Measurements from ENCODE around the gene RAB34. TPM values are rescaled to one million over a fixed set of nuclear protein-coding genes. Genes with fewer than 3 reads are reported as not detected.

Gene RAB34
- total and polyA plus RNA-seq, 2 donors (not counting 1 experiment from before 2014, with no cell fraction given): 17.1 to 18.0 TPM

GRCh38 chr17:28707339-28707720, 10.3 kb downstream of the RAB34 start:
- H3K9me3 ChIP-seq (ENCODE audit: control extremely low read depth in 1 of 3, control insufficient read depth in 2 of 3, insufficient read depth in 1 of 3, low read length in 2 of 3): no peaks in the 10 kb centered on the region
- H3K36me3 ChIP-seq (replicated peaks in 1 of 2; ENCODE audit: control extremely low read depth in 1 of 2, control insufficient read depth in 1 of 2, extremely low read depth in 1 of 2, insufficient read depth in 2 of 2, low read length in 1 of 2): peaks cover 0 to 16% of the 10 kb centered on the region in 2 experiments
- H3K4me1 ChIP-seq (ENCODE audit: control insufficient read depth in 2 of 2, insufficient read depth in 2 of 2, low read length in 2 of 2): peaks cover 5 to 12% of the 10 kb centered on the region in 2 donors
- no peaks in the 10 kb centered on the region for H3K27me3 ChIP-seq (replicated peaks in 1 of 4; ENCODE audit: control extremely low read depth in 1 of 4, control insufficient read depth in 3 of 4, insufficient read depth in 4 of 4, low read length in 3 of 4)
- CTCF ChIA-PET: interaction anchor here (0.8 kb wide), 1 partner anchor 19 kb away, joined by 4 read pairs; the partner anchor contains the start of gene TLCD1
- DNase-seq (no peak), ATAC-seq (ENCODE audit: low read depth) (no peak)
- 90% methylated on average over 1 of the region's 2 CpGs for WGBS (ENCODE audit: insufficient coverage)
- H3K27me3 Mint-ChIP-seq: no peaks in the 10 kb centered on the region
- H3K4me3 Mint-ChIP-seq: no peak overlapping the region
- H3K27ac Mint-ChIP-seq: no peak overlapping the region
- no peaks in the 10 kb centered on the region for H4K20me1 ChIP-seq (ENCODE audit: control insufficient read depth, insufficient read depth, low read length, poor library complexity, severe bottlenecking)
- intact Hi-C loops (cut with micrococcal nuclease): no loop called here
- no peak overlapping the region for H3K9ac ChIP-seq (ENCODE audit: low read length)
- no peak overlapping the region for H2AFZ ChIP-seq (ENCODE audit: insufficient read depth, low read depth, low read length, poor library complexity, severe bottlenecking)
- no peak overlapping the region for H3K27ac ChIP-seq (ENCODE audit: low read length in 2 of 2)
- TF ChIP-seq, protein P1, sequence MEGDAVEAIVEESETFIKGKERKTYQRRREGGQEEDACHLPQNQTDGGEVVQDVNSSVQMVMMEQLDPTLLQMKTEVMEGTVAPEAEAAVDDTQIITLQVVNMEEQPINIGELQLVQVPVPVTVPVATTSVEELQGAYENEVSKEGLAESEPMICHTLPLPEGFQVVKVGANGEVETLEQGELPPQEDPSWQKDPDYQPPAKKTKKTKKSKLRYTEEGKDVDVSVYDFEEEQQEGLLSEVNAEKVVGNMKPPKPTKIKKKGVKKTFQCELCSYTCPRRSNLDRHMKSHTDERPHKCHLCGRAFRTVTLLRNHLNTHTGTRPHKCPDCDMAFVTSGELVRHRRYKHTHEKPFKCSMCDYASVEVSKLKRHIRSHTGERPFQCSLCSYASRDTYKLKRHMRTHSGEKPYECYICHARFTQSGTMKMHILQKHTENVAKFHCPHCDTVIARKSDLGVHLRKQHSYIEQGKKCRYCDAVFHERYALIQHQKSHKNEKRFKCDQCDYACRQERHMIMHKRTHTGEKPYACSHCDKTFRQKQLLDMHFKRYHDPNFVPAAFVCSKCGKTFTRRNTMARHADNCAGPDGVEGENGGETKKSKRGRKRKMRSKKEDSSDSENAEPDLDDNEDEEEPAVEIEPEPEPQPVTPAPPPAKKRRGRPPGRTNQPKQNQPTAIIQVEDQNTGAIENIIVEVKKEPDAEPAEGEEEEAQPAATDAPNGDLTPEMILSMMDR (IDR thresholded peaks at IDR 0.05): no peak
- TF ChIP-seq EZH2 (IDR thresholded peaks at IDR 0.05; ENCODE audit: borderline replicate concordance, insufficient read depth, low read depth, low read length, poor library complexity, severe bottlenecking): no peak
- peaks cover 12% of the 10 kb centered on the region for H3K4me1 Mint-ChIP-seq
- no peak overlapping the region for H3K4me3 ChIP-seq (ENCODE audit: control extremely low read depth in 1 of 5, extremely low read depth in 1 of 5, insufficient read depth in 1 of 5, low read depth in 2 of 5, low read length in 4 of 5)
- H3K4me2 ChIP-seq (replicated peaks; ENCODE audit: low read depth, low read length, poor library complexity, severe bottlenecking): no peak overlapping the region
- POLR2A ChIA-PET: interaction anchor here (1.4 kb wide), 1 partner anchor 12 kb away, joined by 4 read pairs; the partner anchor contains the start of gene RPL23A
- H3K9me3 Mint-ChIP-seq (ENCODE audit: insufficient read depth): no peaks in the 10 kb centered on the region
- H3K79me2 ChIP-seq (ENCODE audit: control insufficient read depth, insufficient read depth, low read length): no peaks in the 10 kb centered on the region

DNA sequence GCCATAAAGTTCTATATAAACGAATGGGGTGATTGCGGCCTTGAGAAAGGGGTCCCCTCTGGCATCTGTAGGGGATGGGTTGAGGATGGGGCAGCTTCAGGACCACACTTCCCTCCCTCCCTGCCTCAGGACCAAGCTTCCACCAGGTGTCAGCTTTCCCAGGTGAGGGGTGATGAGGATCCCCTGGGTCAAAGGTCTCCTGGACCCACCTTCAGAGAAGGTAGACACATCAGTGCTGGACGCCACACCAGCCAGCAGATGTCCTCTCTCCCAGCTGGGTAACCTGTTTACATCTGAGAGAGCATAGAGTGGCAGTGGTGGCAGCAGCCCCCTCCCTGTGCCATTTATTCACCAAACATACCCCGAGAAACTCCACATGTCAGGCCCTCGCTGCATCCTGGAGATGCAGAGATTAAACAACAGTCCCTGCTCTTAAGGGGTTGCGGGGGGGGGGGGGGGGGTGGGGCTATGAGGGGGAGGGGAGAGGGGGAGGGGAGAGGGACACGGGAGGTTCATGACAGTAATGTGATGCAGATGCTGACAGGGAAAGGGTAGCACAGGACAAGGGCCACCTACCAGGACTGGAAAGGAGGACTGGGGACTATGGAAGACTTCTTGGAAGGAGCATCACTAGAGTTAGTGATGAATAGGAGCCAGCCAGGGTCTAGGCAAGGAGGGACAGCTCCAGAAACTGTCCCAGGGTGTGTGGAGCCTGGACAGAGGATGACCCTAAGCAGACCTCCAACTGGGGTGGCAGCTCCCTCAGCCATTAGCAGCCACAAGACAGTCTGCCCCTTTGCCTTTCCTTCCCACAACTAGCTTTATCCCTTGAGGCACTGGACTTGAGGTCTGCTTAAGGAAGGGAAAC, 11.0 kb downstream of the RAB34 start:
- H3K27ac Mint-ChIP-seq: no peak overlapping the region
- H3K9me3 ChIP-seq (ENCODE audit: control extremely low read depth in 1 of 3, control insufficient read depth in 2 of 3, insufficient read depth in 1 of 3, low read length in 2 of 3): no peaks in the 10 kb centered on the region
- H3K27me3 Mint-ChIP-seq: no peaks in the 10 kb centered on the region
- ChIA-PET POLR2A (interaction anchor here (1.4 kb wide), 1 partner anchor 13 kb away, joined by 4 read pairs; the partner anchor contains the start of gene RPL23A), CTCF (interaction anchor here (0.8 kb wide), 1 partner anchor 20 kb away, joined by 4 read pairs; the partner anchor contains the start of gene TLCD1)
- H3K4me1 Mint-ChIP-seq: peaks cover 6% of the 10 kb centered on the region
- H3K27me3 ChIP-seq (replicated peaks in 1 of 4; ENCODE audit: control extremely low read depth in 1 of 4, control insufficient read depth in 3 of 4, insufficient read depth in 4 of 4, low read length in 3 of 4): no peaks in the 10 kb centered on the region
- H3K79me2 ChIP-seq (ENCODE audit: control insufficient read depth, insufficient read depth, low read length): no peaks in the 10 kb centered on the region
- no peak overlapping the region for H3K4me2 ChIP-seq (replicated peaks; ENCODE audit: low read depth, low read length, poor library complexity, severe bottlenecking)
- no peak overlapping the region for H3K9ac ChIP-seq (ENCODE audit: low read length)
- no peak overlapping the region for H2AFZ ChIP-seq (ENCODE audit: insufficient read depth, low read depth, low read length, poor library complexity, severe bottlenecking)
- TF ChIP-seq EZH2 (IDR thresholded peaks at IDR 0.05; ENCODE audit: borderline replicate concordance, insufficient read depth, low read depth, low read length, poor library complexity, severe bottlenecking): no peak
- TF ChIP-seq, protein P1 (IDR thresholded peaks at IDR 0.05): no peak
- H4K20me1 ChIP-seq (ENCODE audit: control insufficient read depth, insufficient read depth, low read length, poor library complexity, severe bottlenecking): no peaks in the 10 kb centered on the region
- ATAC-seq (ENCODE audit: low read depth): no peak
- no peaks in the 10 kb centered on the region for H3K9me3 Mint-ChIP-seq (ENCODE audit: insufficient read depth)
- intact Hi-C loops (cut with micrococcal nuclease): no loop called here
- peaks cover 0 to 22% of the 10 kb centered on the region in 2 experiments for H3K36me3 ChIP-seq (replicated peaks in 1 of 2; ENCODE audit: control extremely low read depth in 1 of 2, control insufficient read depth in 1 of 2, extremely low read depth in 1 of 2, insufficient read depth in 2 of 2, low read length in 1 of 2)
- no peak for DNase-seq
- WGBS (ENCODE audit: insufficient coverage): 100% methylated on average over 3 of the region's 7 CpGs
- H3K4me1 ChIP-seq (ENCODE audit: control insufficient read depth in 2 of 2, insufficient read depth in 2 of 2, low read length in 2 of 2): peaks cover 2 to 7% of the 10 kb centered on the region in 2 donors
- H3K4me3 Mint-ChIP-seq: no peak overlapping the region
- no peak overlapping the region for H3K27ac ChIP-seq (ENCODE audit: low read length in 2 of 2)
- H3K4me3 ChIP-seq (ENCODE audit: control extremely low read depth in 1 of 5, extremely low read depth in 1 of 5, insufficient read depth in 1 of 5, low read depth in 2 of 5, low read length in 4 of 5): no peak overlapping the region
